Uterus (tissue), 4 donors: ENCODE results near the gene CLASRP. TPM values are rescaled to one million over a fixed set of nuclear protein-coding genes. Genes with fewer than 3 reads are reported as not detected.
"Not testable (repeated sequence)": the region's sequence is repeated elsewhere in the genome, so short reads cannot be mapped to it uniquely, and the experiment has no call there.

Source experiments
- DNase-seq, 2 donors: peaks; one replicate each; pipeline ENCODE4 v3.0.0-alpha.2; 2019 to 2020
- H3K27ac ChIP-seq, 2 donors: fragments of 200-600 bp; sonication (generic); 1 replicate in 1 of 2; 2 replicates in 1 of 2; pipeline ENCODE4 v1.5.1; 2016 to 2018
- H3K27me3 ChIP-seq, 2 donors: fragments of 200-600 bp; sonication (generic); one replicate each; pipeline ENCODE4 v1.5.1; 2018 to 2019; ENCODE audit warnings: control low read depth in 1 of 2
- H3K36me3 ChIP-seq, 2 donors: fragments of 200-600 bp; sonication (generic); one replicate each; pipeline ENCODE4 v1.5.1; 2019; ENCODE audit warnings: control low read depth in 1 of 2
- H3K4me1 ChIP-seq, 2 donors: fragments of 200-600 bp; sonication (generic); one replicate each; pipeline ENCODE4 v1.5.1; 2018 to 2019; ENCODE audit warnings: control low read depth in 1 of 2
- H3K4me3 ChIP-seq, 2 donors: fragments of 200-600 bp; sonication (generic); 1 replicate in 1 of 2; 2 replicates in 1 of 2; pipeline ENCODE4 v1.5.1; 2018 to 2019; ENCODE audit warnings: mild to moderate bottlenecking in 1 of 2
- H3K9me3 ChIP-seq, 2 donors: fragments of 200-600 bp; sonication (generic); one replicate each; pipeline ENCODE4 v1.5.1; 2019; ENCODE audit warnings: control low read depth in 1 of 2
- POLR2A ChIP-seq, 2 donors: fragments of 450-650 bp; IDR thresholded peaks; one replicate each; pipeline ENCODE4 v1.6.1; 2016; ENCODE audit warnings: antibody characterized with exemption in 2 of 2, mild to moderate bottlenecking in 1 of 2, moderate library complexity in 1 of 2
- intact Hi-C: fragments of 100-400 bp; cut with DNase I; formaldehyde crosslinking; loops from one replicate; pipeline ENCODE4 v1.15.1; 2023; ENCODE audit warnings: low total_unique reads
- total RNA-seq, 4 donors: library from RNA; depleted of rRNA in 3 of 4; stranded (reverse); fragments of >200 nt in 3 of 4; gene quantifications; one replicate each; pipeline versions ENCODE4 v1.1.0 to v1.2.4, GENCODE V29; 2014 to 2023
- TF ChIP-seq, protein P1 (sequence below), 4 experiments: fragments of 200-600 bp in 2 of 4; fragments of 450-650 bp in 2 of 4; sonication (generic) in 2 of 4; IDR thresholded peaks; one replicate each; pipeline ENCODE4 v1.5.1; 2016 to 2019; ENCODE audit warnings: antibody characterized with exemption in 4 of 4, mild to moderate bottlenecking in 2 of 4, moderate library complexity in 1 of 4
- donor health status: DM: yes; HTN: yes; CAD: no.

The CLASRP gene
- total RNA-seq, 4 donors from 2014 or later = 36.6 to 107 (median 73.9) TPM

DNA sequence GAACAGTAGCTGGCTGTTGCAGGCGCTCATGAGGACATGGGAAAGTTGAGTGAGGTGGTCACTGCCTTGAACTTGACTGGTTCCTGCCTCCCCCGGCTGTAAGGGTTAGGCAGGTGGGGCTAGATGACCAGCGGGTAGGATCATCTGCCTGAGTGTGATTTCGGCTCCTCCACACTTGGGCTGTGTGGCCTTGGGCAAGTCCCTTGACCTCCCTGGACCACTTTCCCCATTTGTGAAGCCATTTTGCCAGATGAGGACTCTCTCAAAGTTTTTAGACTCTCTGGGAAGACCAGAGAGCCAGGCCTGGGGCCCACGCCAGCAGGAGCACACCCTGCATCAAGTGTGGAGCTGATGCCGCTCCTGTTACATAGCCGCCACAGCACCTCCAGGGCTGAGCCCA is 63.6 kb downstream of the CLASRP start:
- no peak overlapping the region for H3K4me3 ChIP-seq
- H3K27me3 ChIP-seq = no peaks in the 10 kb centered on the region
- DNase-seq = no peak
- no peaks in the 10 kb centered on the region for H3K36me3 ChIP-seq
- intact Hi-C loops = no loop called here
- H3K27ac ChIP-seq = peak overlapping the region in 1 of 2 donors; percentile 44
- peaks cover 8 to 23% of the 10 kb centered on the region in 2 donors for H3K4me1 ChIP-seq
- H3K9me3 ChIP-seq = no peaks in the 10 kb centered on the region
- no peak for TF ChIP-seq POLR2A (IDR thresholded peaks at IDR 0.05)
- TF ChIP-seq, protein P1, sequence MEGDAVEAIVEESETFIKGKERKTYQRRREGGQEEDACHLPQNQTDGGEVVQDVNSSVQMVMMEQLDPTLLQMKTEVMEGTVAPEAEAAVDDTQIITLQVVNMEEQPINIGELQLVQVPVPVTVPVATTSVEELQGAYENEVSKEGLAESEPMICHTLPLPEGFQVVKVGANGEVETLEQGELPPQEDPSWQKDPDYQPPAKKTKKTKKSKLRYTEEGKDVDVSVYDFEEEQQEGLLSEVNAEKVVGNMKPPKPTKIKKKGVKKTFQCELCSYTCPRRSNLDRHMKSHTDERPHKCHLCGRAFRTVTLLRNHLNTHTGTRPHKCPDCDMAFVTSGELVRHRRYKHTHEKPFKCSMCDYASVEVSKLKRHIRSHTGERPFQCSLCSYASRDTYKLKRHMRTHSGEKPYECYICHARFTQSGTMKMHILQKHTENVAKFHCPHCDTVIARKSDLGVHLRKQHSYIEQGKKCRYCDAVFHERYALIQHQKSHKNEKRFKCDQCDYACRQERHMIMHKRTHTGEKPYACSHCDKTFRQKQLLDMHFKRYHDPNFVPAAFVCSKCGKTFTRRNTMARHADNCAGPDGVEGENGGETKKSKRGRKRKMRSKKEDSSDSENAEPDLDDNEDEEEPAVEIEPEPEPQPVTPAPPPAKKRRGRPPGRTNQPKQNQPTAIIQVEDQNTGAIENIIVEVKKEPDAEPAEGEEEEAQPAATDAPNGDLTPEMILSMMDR (IDR thresholded peaks at IDR 0.05) = no peak

DNA sequence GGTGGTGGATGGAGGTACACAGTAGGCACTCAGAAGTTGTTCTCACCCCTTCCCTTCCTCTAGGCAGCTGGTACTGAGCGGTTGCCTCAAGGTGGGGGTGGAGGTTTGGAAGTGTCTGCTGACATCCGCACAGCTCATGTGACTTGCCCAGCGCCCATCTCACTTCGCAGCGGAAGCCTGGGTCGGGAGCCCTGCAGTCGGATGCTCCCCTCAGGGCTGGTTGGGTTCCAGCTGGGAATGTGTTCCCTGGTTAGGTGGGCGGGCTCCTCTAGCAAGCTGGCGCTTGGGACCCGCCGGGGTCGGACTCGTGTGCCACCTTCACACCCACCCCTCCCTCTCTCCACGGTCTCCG is 64.3 kb downstream of the CLASRP start:
- DNase-seq = no peak
- Histone ChIP-seq H3K27me3 (no peaks in the 10 kb centered on the region), H3K27ac (peak overlapping the region in 1 of 2 donors; percentile 44), H3K4me1 (peaks cover 8 to 16% of the 10 kb centered on the region in 2 donors), H3K4me3 (no peak overlapping the region), H3K9me3 (no peaks in the 10 kb centered on the region), H3K36me3 (no peaks in the 10 kb centered on the region)
- TF ChIP-seq, protein P1 (IDR thresholded peaks at IDR 0.05) = no peak
- TF ChIP-seq POLR2A (IDR thresholded peaks at IDR 0.05) = no peak
- intact Hi-C loops = no loop called here

DNA sequence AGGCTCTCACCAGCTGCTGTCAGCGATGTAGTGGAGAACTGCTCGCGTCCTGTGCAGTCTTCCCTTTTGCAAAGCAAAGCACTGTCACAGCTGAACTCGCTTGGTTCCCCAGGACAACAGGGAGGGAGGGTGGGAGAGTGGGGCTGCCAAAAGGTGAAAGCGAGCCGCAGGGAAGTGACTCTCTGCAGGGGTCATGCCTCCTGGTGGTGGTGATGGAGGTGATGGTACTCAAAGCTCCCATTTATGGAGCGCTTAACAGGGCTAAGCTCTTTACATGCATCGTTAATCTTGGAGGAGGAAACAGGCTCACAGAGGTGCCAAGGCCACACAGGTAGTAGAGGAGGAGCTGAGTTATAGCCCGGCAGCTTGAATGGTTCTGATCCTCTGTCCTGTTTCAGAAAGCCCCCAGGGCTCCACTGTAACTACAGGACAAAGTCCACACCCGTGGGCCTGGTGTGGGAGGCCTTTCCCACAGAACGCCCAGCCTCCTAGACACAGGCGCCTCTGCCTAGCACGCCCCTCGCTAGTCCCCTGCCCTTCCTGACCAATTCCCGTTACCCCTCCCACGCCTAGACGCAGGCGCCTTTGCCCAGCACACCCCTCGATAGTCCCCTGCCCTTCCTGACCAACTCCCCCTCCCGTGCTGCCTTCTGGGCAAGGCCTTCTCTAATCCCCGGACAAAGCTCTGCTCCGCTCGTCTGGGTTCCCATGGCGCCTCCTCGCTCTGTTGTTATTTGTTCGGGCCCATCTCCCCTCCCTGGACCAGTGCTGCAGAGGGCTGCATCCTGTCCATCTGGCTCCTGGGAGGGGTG is 64.9 kb downstream of the CLASRP start:
- no peaks in the 10 kb centered on the region for H3K27me3 ChIP-seq
- H3K9me3 ChIP-seq = no peaks in the 10 kb centered on the region
- peaks cover 8 to 12% of the 10 kb centered on the region in 2 donors for H3K4me1 ChIP-seq
- intact Hi-C loops = no loop called here
- H3K4me3 ChIP-seq = no peak overlapping the region
- no peak for DNase-seq
- TF ChIP-seq, protein P1 (IDR thresholded peaks at IDR 0.05) = no peak
- no peak for TF ChIP-seq POLR2A (IDR thresholded peaks at IDR 0.05)
- H3K36me3 ChIP-seq = no peaks in the 10 kb centered on the region
- H3K27ac ChIP-seq = peak overlapping the region in 1 of 2 donors; percentile 44

DNA sequence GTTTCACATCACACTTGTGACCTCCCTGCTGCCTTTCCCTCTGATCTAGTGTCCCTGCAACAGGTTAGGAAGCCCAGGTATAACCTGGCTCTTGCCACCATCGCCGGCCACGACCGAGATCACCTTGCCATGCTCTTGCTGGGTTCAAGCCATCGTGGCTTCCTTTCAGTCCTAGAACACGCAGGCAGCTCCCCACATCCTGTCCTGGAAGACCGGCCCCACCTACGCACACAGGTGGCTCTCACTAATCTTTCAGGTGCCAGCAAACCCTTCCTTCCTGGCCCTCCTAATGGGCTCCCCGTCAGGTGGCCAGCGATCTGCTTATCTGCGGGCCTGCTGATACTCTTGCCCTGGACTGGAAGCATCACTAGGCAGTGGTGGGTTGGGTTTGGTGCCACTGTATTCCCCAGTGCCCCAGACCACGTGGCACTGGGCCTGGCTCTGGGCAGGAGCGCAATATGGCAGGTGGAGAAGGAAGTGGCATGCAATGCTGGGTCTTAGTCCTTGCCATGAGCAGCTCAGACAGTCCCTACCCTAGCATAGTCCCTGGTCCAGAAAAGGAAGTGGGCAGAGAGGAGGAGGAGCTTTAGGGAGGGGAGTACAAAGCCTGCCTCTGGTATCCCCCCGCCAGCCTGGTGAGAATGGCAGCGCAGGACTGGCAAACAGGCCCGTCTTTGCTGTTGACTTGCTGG is 66.0 kb downstream of the CLASRP start:
- TF ChIP-seq POLR2A (IDR thresholded peaks at IDR 0.05) = no peak
- TF ChIP-seq, protein P1 (IDR thresholded peaks at IDR 0.05) = no peak
- H3K9me3 ChIP-seq = no peaks in the 10 kb centered on the region
- H3K27ac ChIP-seq = no peak overlapping the region
- no peaks in the 10 kb centered on the region for H3K36me3 ChIP-seq
- H3K4me3 ChIP-seq = no peak overlapping the region
- H3K27me3 ChIP-seq = no peaks in the 10 kb centered on the region
- intact Hi-C loops = no loop called here
- H3K4me1 ChIP-seq = peaks cover 4 to 8% of the 10 kb centered on the region in 2 donors
- DNase-seq = no peak

DNA sequence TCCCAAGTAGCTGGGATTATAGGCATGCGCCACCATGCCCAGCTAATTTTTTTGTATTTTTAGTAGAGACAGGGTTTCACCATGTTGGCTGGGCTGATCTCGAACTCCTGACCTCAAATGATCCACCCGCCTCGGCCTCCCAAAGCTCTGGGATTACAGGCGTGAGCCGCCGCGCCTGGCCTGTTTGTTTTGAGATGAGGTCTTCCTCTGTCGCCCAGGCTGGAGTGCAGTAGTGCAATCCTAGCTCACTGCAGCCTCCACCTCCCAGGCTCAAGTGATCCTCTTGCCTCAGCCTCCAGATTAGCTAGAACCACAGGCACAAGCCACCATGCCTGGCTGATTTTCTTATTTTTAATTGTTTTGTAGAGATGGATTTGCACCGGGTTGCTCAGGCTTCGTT is 67.5 kb downstream of the CLASRP start:
- H3K4me3 ChIP-seq, H3K27me3 ChIP-seq, H3K4me1 ChIP-seq, H3K9me3 ChIP-seq, intact Hi-C loops, DNase-seq, H3K36me3 ChIP-seq, H3K27ac ChIP-seq: not testable (repeated sequence)
